Activated gamma-delta T cell treated with Interleukin-2 at 50 U/mL for 16 hours (primary cell): ENCODE results near the gene ADCY4.
A peak's percentile ranks its signal among the peaks of the same experiment; 100 is the strongest.
"Not testable (repeated sequence)": the region's sequence is repeated elsewhere in the genome, so short reads cannot be mapped to it uniquely, and the experiment has no call there.

Source experiments
- DNase-seq: peaks from one replicate; pipeline ENCODE4 v3.0.0-alpha.2; 2020

The ADCY4 gene

GRCh38 chr14:24366721-24367513 is 32.0 kb upstream of the ADCY4 start:
- DNase-seq: no peak

DNA sequence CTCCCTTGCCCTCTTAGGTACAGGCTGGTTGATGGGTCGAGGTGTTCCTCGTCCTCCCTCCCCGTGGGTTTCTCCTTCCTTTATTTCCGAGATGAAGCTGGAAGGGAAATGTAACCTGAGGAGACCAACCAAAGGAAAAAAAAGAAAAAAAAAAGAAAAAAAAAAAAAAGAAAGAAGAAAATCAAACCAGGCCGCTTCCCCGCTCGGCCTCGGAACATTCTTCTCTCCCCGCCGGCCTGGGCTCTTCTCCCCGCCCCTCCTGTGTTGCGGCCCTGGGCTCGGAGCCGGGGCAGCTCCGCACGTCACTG is 31.5 kb upstream of the ADCY4 start:
- no peak for DNase-seq

- peak; percentile 61 for DNase-seq
Observed at GRCh38 chr14:24365600-24366412, 30.9 kb upstream of the ADCY4 start.

GRCh38 chr14:24364841-24365240 is 30.0 kb upstream of the ADCY4 start:
- no peak for DNase-seq

GRCh38 chr14:24363401-24363800 is 28.5 kb upstream of the ADCY4 start:
- no peak for DNase-seq

DNA sequence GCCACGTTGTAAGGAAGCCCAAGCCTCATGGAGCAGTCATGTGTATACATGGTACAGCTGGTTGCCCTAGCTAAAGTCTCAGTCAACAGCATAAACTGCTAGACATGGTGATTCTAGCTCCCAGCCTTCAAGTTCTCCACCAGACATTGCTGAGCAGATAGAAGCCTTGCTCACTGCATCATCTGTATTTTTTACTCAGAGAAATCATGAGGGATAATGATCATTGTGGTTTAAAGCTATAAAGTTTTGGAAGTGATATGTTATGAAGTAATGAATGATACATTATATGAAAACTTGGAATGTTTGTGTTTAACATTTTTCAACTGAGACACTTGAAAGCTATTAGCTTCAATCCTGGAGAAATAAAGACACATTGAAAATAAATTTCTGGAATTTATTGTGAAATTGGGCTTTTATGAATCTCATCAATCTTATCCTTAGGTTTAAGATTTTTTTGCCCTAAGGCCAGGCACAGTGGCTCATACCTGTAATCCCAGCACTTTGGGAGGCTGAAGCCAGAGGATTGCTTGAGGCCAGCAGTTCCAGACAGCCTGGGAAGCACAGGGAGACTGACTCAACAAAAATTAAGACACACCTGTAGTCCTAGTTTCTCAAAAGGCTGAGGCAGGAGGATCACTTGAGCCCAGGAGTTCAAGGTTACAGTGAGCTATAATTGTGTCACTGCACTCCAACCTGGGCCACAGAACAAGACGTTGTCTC is 27.5 kb upstream of the ADCY4 start:
- DNase-seq: no peak

DNA sequence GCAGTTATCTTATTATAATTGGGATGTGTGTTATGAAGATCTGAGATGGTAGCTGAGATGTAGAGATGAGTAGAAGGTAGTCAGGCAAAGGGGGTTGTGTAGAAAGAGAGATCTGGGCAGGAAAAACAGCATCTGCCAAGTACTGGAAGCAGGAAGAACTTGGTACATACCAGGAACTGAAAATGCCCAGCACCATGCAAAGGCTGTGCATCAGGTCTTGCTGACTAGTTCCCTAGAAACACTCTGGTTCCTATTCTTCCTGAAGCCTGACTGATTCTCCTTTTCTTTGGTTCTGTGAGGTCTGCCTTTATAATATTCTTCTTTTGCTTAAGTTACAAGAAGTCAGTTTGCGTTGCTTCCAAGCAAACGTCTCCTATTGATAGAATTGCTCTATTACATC is 26.5 kb upstream of the ADCY4 start:
- no peak for DNase-seq

DNA sequence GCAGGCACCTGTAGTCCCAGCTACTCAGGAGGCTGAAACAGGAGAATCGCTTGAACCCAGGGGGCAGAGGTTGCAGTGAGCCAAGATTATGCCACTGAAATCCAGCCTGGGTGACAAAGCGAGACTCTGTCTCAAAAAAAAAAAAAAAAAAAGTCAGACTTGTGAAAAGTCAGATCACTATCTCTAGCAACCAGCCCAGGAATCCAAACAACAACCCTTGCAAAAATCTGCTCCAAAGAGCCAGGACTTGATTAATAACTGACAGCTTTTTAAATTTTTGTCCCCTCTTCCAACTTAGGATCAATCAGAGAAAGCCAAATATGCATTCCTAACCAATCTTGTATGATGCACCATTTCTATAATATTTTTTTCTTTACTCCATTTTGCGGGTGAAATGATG is 25.4 kb upstream of the ADCY4 start:
- DNase-seq: no peak

GRCh38 chr14:24356208-24356607 is 21.3 kb upstream of the ADCY4 start:
- no peak for DNase-seq

- no peak for DNase-seq
Observed at GRCh38 chr14:24355009-24355408, 20.1 kb upstream of the ADCY4 start.

GRCh38 chr14:24354482-24354825 is 19.6 kb upstream of the ADCY4 start:
- not testable (repeated sequence) for DNase-seq

GRCh38 chr14:24353559-24354481 is 18.9 kb upstream of the ADCY4 start:
- no peak for DNase-seq

DNA sequence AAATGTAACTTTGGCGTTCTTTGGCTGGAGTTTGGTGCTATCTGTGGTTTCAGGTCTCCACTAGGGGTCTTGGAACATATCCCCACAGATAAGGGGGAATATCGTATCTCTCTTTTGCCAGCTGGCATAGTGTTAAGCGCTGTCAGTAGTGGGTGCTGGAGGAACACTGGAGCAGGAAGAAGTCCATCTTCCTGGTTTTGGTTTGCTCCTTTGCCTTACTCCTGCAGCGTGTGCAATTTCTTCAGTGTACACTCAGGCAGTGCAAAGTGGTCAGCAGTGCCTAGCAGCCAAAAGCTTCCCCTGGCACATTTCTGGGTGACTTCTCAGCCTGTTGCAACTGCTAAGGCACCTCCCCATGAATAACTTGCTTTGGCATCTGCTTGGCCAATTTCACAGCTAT is 16.6 kb upstream of the ADCY4 start:
- no peak for DNase-seq

DNA sequence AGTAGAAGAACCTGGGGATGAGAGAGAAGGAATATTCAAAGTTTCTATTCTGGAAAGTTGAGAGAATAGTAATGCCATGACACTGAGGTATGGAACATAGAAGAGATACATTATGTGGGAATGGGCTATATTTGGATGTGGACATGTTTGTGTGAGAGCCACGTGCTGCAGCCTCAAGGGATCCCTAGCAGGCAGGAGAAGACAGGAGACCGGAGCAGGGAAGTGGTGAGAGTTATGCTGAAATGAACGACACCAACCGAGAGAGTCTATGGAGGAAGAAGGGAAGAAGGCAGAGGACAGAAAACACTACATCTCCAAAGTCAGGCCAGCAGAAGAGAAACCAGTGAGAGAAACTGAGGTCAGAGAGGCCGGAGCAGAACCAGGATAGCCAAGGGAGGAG is 14.9 kb upstream of the ADCY4 start:
- no peak for DNase-seq

DNA sequence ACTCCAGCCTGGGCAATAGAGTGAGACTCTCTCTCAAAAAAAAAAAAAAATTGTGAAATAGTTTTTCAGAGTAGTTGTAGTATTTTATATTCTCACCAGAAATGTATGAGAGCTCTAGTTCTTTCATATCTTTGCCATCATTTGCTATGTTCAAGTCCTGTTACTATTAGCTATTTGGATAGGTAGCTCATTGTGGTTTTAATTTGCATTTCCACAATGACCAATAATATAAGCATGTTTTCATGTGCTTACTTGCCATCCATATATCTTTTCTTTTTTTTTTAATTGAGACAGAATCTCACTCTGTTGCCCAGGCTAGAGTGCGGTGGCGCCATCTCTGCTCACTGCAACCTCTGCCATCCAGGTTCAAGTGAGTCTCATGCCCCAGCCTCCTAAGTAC is 13.3 kb upstream of the ADCY4 start:
- no peak for DNase-seq

DNA sequence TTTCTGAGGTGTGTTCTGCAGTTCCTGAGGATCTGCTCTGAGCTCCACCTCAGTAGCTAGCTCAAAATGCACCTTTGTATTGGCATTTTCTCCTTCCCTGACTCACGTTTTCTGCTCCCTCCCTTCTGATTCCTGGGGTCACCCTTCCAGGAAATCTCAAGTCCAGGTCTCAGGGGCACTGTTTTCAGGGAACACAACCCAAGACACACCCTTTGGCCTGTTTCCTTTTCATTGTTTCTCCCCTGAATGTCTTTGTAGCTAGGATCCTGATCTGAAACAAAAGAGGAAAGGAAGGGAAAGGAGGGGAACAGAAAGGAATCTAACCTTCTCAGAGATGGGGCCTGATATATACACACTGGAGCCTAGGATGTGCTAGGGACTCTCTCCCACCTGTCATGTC is 12.3 kb upstream of the ADCY4 start:
- DNase-seq: no peak

DNA sequence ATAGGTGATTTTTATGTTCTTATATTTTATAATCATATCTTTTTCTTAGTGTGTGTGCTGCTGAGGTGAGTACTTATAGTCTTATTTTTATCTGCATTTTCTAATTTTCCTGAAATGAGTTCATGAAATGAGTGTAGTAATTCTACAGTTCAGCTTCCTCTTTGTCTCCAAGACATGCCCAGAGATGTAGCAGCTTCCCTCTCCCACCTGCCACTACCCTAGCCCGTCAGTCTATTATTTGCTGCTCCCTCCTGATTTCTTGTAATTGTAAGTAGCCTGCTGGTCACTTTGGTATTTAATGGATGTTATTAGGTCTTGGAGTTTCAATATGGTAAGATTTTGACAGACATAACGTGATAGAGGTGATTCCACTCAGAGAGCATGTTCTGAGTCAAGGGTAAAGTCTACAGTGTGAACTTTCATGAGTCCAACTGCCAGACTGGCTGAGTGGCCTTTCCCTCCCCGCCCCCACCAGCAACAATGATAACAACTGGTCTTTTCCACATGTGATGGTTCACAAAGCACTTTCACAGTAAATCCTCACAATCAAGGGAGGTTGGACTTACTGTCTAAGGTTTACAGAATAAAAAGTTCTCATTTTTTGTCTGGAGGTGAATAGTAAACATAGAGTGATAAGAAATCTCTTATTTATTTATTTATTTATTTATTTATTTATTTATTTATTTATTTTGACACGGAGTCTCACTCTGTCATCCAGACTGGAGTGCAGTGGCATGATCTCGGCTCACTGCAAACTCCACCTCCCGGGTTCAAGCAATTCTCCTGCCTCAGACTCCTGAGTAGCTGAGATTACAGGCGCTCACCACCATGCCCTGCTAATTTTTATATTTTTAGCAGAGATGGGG is 9.2 kb upstream of the ADCY4 start:
- DNase-seq: no peak

- DNase-seq: no peak
Observed at GRCh38 chr14:24342889-24343288, 8.0 kb upstream of the ADCY4 start.

DNA sequence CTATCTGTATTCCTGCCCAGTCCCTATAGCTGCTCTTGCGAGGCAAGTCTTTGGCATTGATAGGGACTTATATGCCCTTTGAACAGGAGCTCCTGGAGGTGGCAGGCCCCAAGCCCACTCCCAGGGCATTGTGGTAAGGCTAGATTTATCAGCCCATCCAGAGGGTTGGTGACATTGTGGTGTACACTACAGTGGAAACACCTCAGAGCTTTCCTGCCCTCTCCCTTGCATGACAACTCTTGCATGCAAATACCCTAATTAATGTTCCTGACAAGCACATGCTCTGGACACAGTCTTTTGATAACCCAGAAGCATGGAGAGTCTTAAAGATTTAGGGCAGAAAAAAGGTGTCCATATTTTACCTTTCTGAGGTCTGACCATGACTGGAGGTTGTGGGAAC is 5.7 kb upstream of the ADCY4 start:
- DNase-seq: no peak

DNA sequence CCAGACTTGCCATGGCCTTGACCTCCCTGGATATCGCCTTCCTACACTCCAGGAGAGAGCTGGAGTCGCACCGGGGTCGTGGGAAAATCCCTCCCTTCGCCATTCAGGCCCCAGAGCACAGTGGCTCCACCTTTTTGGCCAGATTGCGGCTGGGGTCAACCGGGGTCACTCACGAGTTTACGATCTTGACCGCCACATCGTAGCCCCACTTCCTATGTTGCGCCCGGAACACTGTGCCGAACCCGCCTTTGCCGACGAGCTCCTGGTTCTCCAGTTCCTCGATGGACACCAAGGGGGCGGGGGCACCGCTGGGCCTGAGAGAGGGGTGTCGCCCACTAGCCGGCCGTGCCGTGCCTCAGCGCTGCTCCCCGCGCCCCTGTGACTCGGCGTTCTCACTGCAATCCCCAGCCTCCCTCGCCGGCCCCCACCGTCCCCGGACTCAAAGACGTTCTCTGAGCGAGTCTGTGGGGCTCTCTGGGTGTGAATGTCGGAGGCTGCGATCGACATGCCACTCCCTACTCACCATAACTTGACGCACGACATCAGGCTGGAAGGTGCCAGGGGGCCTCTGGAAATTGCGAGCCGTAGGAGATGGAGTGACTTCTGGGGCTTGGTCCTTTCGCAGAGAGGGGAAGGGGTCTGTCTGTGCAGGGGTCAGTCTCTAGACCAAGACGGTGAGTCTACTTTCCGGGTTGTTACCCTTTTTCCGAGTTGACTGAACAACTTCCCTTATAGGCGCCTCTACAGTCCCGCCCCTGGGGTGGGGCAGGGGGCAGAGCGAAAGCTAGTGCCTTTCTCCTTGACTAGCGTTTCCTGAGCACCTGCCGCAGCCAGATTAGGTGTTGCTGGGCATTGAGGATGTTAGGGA is 4.6 kb upstream of the ADCY4 start, which contains the start of gene RIPK3:
Gene RIPK3, minus strand, starts transcription at position 708 of the 868 bp plus-strand sequence. Its CDS starts 165 bp downstream, at position 543.
- peak; percentile 64 for DNase-seq

DNA sequence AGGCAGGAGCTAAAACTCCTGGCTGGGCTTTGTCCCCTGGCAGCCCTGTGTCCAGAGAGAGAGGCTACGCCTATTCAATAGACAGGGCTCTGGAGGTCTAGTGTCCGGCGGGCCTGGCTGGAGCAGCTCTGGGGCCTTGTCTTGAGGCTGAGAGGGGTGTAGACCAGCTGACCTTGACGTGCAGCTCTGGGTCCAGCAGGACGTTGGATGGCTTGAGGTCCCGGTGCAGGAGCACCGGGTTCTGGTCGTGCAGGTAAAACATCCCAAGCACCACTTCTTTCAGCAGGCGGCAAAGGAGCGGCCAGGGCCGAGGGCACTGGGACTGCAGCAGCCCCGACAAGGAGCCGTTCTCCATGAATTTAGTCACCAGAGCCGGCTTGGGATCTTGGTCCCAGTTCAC is 4.0 kb upstream of the ADCY4 start:
- DNase-seq: no peak
